GM19468 (cell line): ENCODE data around the gene ZNF407.

Source experiments
- ATAC-seq: cut with Tn5 transposase; IDR thresholded peaks from one replicate; pipeline ENCODE4 v1.9.1; 2021; ENCODE audit warnings: mild to moderate bottlenecking, moderate library complexity, moderate number of reproducible peaks; ENCODE audit not compliant: unreplicated experiment; ENCODE audit errors: extremely low read depth

Gene ZNF407

DNA sequence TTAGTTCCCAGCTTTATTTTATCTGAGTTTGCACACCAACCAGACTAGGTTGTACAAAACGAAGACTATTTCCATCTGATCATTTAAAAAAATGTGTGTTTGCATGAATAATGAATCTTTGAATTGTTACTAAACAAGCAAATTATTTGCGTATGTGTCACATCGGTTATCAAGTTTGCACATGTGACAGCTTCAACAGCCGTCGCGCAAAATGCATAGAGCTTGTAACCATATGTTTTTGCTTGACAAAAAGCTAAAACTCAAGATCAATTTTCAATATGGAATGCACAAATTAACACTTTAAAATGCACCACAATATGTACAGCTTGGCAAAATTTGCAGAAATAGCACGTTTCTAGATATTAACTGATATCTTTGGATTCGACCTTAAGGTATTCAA, 427.2 kb downstream of the ZNF407 start:
- ATAC-seq = no peak

DNA sequence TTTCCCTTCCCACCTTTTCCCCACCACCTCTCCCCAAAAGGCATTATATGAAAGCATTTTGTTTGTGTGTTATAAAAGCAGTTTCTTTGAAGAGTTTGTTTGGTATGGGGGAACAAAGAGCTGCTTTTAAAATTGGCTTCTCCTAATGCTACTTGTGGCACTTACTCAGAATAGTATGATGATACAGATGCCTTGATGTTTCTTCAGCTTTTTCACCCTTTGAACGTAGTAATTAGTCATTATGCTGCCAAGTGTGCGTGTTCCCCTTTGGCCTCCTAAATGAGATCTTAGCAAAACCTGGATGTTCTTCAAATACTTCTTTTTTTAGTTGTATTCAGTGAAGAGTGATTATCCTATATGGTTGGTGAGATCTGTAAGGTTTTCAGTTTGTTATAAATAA, 427.9 kb downstream of the ZNF407 start:
- no peak for ATAC-seq

- no peak for ATAC-seq
Measured at GRCh38 chr18:75029481-75029880, 431.8 kb downstream of the ZNF407 start.

DNA sequence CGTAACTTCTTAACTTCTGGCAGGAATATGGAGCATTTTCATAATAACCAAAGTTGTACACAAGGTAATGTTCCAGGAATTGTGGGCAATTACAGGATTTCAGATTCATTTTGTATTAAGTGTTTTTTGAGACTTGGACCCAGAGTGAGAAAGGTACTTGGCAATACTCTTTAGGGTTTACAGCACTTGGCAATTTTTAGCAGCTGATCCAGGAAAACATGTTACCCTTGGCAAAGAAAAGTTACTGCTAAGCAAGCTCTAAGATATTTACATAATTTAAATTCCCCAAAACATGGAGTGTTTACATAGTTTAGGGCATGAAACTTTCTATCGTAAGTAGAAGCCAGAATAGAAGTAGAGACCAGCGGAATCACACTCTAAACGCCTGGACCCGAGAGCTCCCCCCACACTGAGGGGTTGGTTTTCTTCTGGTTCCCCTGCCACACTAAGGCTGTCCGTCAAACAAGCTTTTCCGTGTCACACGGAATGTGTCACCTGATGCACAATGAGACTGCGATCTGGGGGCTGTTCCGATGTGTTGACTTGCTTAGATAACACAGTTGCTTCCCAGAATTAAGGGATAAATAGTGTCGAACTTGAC, 434.1 kb downstream of the ZNF407 start:
- ATAC-seq = no peak

GRCh38 chr18:75033516-75033915, 435.8 kb downstream of the ZNF407 start:
- no peak for ATAC-seq

DNA sequence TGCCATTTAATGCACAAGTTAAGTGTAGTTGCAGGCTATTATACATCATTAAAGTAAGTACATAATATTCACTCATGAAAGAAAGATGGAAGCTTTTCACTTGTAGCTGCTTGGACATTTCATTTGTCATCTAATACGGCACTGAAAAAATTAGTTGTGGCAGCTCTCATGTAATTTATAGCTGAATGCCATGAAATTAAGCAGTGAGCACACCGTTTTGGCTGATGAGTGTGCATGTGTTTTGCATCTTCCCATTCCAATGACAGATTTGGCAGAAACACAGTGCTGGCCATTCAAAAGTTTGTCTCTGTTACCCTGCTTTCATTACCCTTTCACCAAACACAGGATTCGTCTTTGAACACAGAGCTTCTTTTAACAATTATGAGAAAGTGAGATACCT, 437.3 kb downstream of the ZNF407 start:
- no peak for ATAC-seq

- no peak for ATAC-seq
Measured at GRCh38 chr18:75035928-75036327, 438.3 kb downstream of the ZNF407 start.

GRCh38 chr18:75036917-75037688, 439.4 kb downstream of the ZNF407 start:
- ATAC-seq = no peak

DNA sequence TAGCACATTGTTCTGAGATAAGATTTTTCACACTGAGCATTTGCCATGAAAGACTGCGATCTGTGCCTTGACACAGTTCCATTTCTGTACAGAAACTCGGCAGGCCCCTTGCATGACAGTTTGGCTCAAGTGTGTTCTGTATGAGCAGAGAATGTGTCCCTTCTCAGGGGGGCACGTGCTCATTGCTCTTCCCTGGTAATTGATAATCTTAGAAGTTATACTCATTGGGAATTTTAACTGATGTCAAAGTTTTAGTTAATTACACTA, 440.0 kb downstream of the ZNF407 start:
- no peak for ATAC-seq

GRCh38 chr18:75041586-75041985, 443.9 kb downstream of the ZNF407 start:
- ATAC-seq = no peak

DNA sequence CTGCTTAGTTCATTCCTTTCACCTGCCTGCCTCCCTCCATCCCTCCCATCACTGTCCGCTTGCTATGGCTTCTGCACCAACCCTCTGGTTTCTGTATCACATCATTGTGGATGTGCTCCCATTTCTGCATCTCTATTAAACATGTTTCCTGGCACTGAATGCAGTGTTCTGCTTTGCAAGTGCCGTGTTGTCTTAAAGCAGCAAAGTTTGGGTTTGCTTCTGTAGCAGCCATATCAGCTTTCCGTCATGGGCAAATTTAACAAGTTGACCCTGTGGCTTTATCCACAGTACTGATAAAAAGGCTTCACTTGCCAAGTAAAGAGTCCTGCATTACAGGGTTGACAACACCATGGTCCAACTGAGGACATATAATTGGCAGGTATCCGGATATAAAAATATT, 445.8 kb downstream of the ZNF407 start:
- no peak for ATAC-seq

- ATAC-seq = no peak
Measured at GRCh38 chr18:75044296-75044695, 446.6 kb downstream of the ZNF407 start.

DNA sequence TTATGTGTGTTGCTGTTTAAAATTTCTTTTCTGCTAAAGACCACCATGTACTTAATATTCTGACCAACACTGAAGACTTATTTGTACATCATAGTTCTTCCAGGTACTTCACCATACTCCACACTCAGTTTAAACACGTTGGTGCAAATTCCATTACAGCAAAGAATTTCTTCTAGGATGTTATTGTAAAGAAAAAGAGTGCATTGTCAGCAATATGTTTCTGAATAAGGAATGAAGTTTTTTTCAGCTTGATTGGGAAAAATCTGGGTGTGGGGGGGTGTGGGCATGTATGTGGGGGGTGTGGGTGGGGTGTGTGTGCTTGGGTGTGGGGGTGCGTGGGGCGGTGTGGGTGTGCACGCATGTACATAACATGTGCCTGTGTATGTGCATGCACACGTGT, 447.1 kb downstream of the ZNF407 start:
- ATAC-seq = no peak

- ATAC-seq = no peak
Measured at GRCh38 chr18:75045272-75045671, 447.6 kb downstream of the ZNF407 start.

DNA sequence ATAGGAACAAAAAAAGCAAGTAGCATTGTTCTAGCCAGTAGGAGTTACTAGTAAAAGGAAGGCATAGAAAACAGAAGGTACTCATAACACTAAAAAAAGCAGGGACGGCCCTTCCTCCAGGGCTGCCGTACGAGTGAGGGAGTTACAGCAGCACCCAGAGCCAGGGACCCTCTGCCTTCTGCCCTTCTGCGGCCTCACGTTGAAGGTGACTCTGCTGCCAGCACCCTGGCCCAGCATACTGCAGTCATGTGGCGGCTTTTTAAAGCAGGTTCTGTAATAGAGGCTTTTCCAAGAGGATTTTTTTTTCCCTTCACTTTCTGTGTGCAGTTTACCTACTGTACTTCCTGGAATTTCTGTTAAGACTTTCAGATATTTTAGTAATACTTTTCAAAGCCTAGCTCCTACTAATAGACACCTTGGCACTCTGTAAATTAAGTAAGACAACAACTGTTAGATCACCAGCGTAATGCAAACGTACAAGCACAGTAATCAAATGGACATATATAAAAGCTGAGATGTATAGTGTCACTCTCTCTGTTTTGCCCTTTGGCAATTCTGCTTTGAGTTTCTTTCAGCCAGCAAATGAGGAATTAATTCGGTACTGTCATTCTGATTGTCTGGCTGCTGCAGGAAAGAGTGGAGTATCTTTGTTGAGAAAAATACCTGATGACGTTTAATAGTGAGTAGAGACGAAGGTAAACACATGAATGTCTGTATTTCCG, 449.7 kb downstream of the ZNF407 start:
- no peak for ATAC-seq

GRCh38 chr18:75048776-75049454, 451.2 kb downstream of the ZNF407 start:
- ATAC-seq = no peak

- no peak for ATAC-seq
Measured at GRCh38 chr18:75049455-75049789, 451.8 kb downstream of the ZNF407 start.

GRCh38 chr18:75051757-75052156, 454.1 kb downstream of the ZNF407 start:
- ATAC-seq = no peak

GRCh38 chr18:75052475-75052874, 454.8 kb downstream of the ZNF407 start:
- no peak for ATAC-seq

- ATAC-seq = no peak
Measured at GRCh38 chr18:75053028-75053629, 455.5 kb downstream of the ZNF407 start.

DNA sequence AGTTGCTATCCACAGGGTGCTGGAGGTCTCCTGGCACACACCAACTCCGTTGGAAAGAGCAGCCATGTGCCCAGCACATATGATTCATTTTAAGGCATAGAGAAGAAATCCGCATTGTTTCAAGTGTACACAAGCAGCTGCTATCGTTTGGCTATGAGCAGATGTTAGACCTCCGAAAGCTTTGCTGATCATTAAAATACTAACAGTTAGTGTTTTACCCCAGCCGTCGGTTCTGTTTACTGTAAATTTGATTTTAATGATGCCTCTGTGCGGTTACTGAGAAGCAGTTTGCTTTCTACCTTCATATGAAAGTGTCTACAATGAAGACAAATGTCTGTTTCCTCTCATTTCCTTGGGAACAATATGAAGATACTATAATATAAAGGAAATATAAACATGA, 456.4 kb downstream of the ZNF407 start:
- ATAC-seq = no peak
